ENCODE data around the gene E2F7.
"Not testable (repeated sequence)": the region's sequence is repeated elsewhere in the genome, so short reads cannot be mapped to it uniquely, and the experiment has no call there.

The E2F7 gene

GRCh38 chr12:77102123-77102522, 36.8 kb upstream of the E2F7 start:
- Histone ChIP-seq H3K4me1 (ENCODE audit: low read length) (no peaks in the 10 kb centered on the region), H2AFZ (ENCODE audit: low read depth, low read length) (no peak overlapping the region), H3K27me3 (ENCODE audit: low read depth, low read length) (no peaks in the 10 kb centered on the region), H3K9ac (ENCODE audit: low read length) (no peak overlapping the region), H3K4me2 (ENCODE audit: low read length) (no peak overlapping the region), H4K20me1 (ENCODE audit: insufficient read depth, low read length) (no peaks in the 10 kb centered on the region), H3K4me3 (ENCODE audit: low read length) (no peak overlapping the region), H3K36me3 (replicated peaks; ENCODE audit: low read depth, low read length) (no peaks in the 10 kb centered on the region), H3K79me2 (ENCODE audit: low read length) (no peaks in the 10 kb centered on the region), H3K9me3 (ENCODE audit: insufficient read depth, low read length) (no peaks in the 10 kb centered on the region), H3K27ac (ENCODE audit: low read length) (no peak overlapping the region)
- no peak for TF ChIP-seq CTCF (IDR thresholded peaks at IDR 0.05; ENCODE audit: low read depth, low read length)
- no peak for TF ChIP-seq EZH2phosphoT487 (IDR thresholded peaks at IDR 0.05; ENCODE audit: low read depth)

- Histone ChIP-seq H3K36me3 (replicated peaks; ENCODE audit: low read depth, low read length) (no peaks in the 10 kb centered on the region), H3K27ac (ENCODE audit: low read length) (no peak overlapping the region), H3K9me3 (ENCODE audit: insufficient read depth, low read length) (no peaks in the 10 kb centered on the region), H3K4me2 (ENCODE audit: low read length) (no peak overlapping the region), H3K4me3 (ENCODE audit: low read length) (no peak overlapping the region), H3K4me1 (ENCODE audit: low read length) (no peaks in the 10 kb centered on the region), H3K27me3 (ENCODE audit: low read depth, low read length) (no peaks in the 10 kb centered on the region), H4K20me1 (ENCODE audit: insufficient read depth, low read length) (no peaks in the 10 kb centered on the region), H2AFZ (ENCODE audit: low read depth, low read length) (no peak overlapping the region), H3K9ac (ENCODE audit: low read length) (no peak overlapping the region), H3K79me2 (ENCODE audit: low read length) (no peaks in the 10 kb centered on the region)
- no peak for TF ChIP-seq CTCF (IDR thresholded peaks at IDR 0.05; ENCODE audit: low read depth, low read length)
- TF ChIP-seq EZH2phosphoT487 (IDR thresholded peaks at IDR 0.05; ENCODE audit: low read depth) = no peak
Observed at GRCh38 chr12:77099799-77100198, 34.4 kb upstream of the E2F7 start.

- H3K9ac ChIP-seq (ENCODE audit: low read length) = no peak overlapping the region
- no peaks in the 10 kb centered on the region for H3K36me3 ChIP-seq (replicated peaks; ENCODE audit: low read depth, low read length)
- H3K4me1 ChIP-seq (ENCODE audit: low read length) = no peaks in the 10 kb centered on the region
- no peak overlapping the region for H2AFZ ChIP-seq (ENCODE audit: low read depth, low read length)
- H3K9me3 ChIP-seq (ENCODE audit: insufficient read depth, low read length) = no peaks in the 10 kb centered on the region
- H3K4me3 ChIP-seq (ENCODE audit: low read length) = no peak overlapping the region
- H3K4me2 ChIP-seq (ENCODE audit: low read length) = no peak overlapping the region
- H3K27me3 ChIP-seq (ENCODE audit: low read depth, low read length) = no peaks in the 10 kb centered on the region
- H4K20me1 ChIP-seq (ENCODE audit: insufficient read depth, low read length) = no peaks in the 10 kb centered on the region
- no peaks in the 10 kb centered on the region for H3K79me2 ChIP-seq (ENCODE audit: low read length)
- H3K27ac ChIP-seq (ENCODE audit: low read length) = no peak overlapping the region
- TF ChIP-seq CTCF (IDR thresholded peaks at IDR 0.05; ENCODE audit: low read depth, low read length) = no peak
- TF ChIP-seq EZH2phosphoT487 (IDR thresholded peaks at IDR 0.05; ENCODE audit: low read depth) = no peak
Observed at GRCh38 chr12:77097846-77098245, 32.5 kb upstream of the E2F7 start.

GRCh38 chr12:77092227-77092626, 26.9 kb upstream of the E2F7 start:
- H2AFZ ChIP-seq (ENCODE audit: low read depth, low read length); H3K36me3 ChIP-seq (replicated peaks; ENCODE audit: low read depth, low read length); H3K9me3 ChIP-seq (ENCODE audit: insufficient read depth, low read length); H3K79me2 ChIP-seq (ENCODE audit: low read length); H3K27me3 ChIP-seq (ENCODE audit: low read depth, low read length); H3K4me2 ChIP-seq (ENCODE audit: low read length); H3K9ac ChIP-seq (ENCODE audit: low read length); H3K4me3 ChIP-seq (ENCODE audit: low read length); H3K27ac ChIP-seq (ENCODE audit: low read length); H3K4me1 ChIP-seq (ENCODE audit: low read length); H4K20me1 ChIP-seq (ENCODE audit: insufficient read depth, low read length): not testable (repeated sequence)

- Histone ChIP-seq H3K36me3 (replicated peaks; ENCODE audit: low read depth, low read length) (no peaks in the 10 kb centered on the region), H3K9ac (ENCODE audit: low read length) (no peak overlapping the region), H4K20me1 (ENCODE audit: insufficient read depth, low read length) (no peaks in the 10 kb centered on the region), H2AFZ (ENCODE audit: low read depth, low read length) (no peak overlapping the region), H3K9me3 (ENCODE audit: insufficient read depth, low read length) (no peaks in the 10 kb centered on the region), H3K79me2 (ENCODE audit: low read length) (no peaks in the 10 kb centered on the region), H3K4me3 (ENCODE audit: low read length) (no peak overlapping the region), H3K4me2 (ENCODE audit: low read length) (no peak overlapping the region), H3K27ac (ENCODE audit: low read length) (no peak overlapping the region), H3K4me1 (ENCODE audit: low read length) (no peaks in the 10 kb centered on the region), H3K27me3 (ENCODE audit: low read depth, low read length) (no peaks in the 10 kb centered on the region)
- TF ChIP-seq CTCF (IDR thresholded peaks at IDR 0.05; ENCODE audit: low read depth, low read length) (no peak), EZH2phosphoT487 (IDR thresholded peaks at IDR 0.05; ENCODE audit: low read depth) (no peak)
Observed at GRCh38 chr12:77089686-77090220, 24.4 kb upstream of the E2F7 start.

All from OCI-LY3 (cell line).